HEK293 (cell line): ENCODE measurements around the gene WBP2NL.

Experiments used
- BCL11B ChIP-seq: fragments of 450-650 bp; formaldehyde crosslinking; IDR thresholded peaks from 2 replicates; pipeline ENCODE4 v1.5.1; 2016; ENCODE audit warnings: low read depth, missing biosample characterization, missing genetic modification characterization
- FEZF1 ChIP-seq: fragments of 450-650 bp; formaldehyde crosslinking; IDR thresholded peaks from 2 replicates; pipeline ENCODE4 v1.5.1; 2016; ENCODE audit warnings: missing biosample characterization, missing genetic modification characterization
- GLI2 ChIP-seq: fragments of 450-650 bp; formaldehyde crosslinking; IDR thresholded peaks from 2 replicates; pipeline ENCODE4; 2017; ENCODE audit warnings: missing biosample characterization, missing genetic modification characterization, low read depth, borderline replicate concordance
- GLIS2 ChIP-seq: fragments of 450-650 bp; formaldehyde crosslinking; IDR thresholded peaks from 2 replicates; pipeline ENCODE4 v1.5.1; 2016; ENCODE audit warnings: missing biosample characterization, missing genetic modification characterization
- KLF1 ChIP-seq: fragments of 450-650 bp; formaldehyde crosslinking; IDR thresholded peaks from 2 replicates; pipeline ENCODE4 v1.5.1; 2016; ENCODE audit warnings: missing biosample characterization, missing genetic modification characterization
- KLF7 ChIP-seq: fragments of 450-650 bp; formaldehyde crosslinking; IDR thresholded peaks from 2 replicates; pipeline ENCODE4 v1.5.1; 2016; ENCODE audit warnings: missing biosample characterization, missing genetic modification characterization, borderline replicate concordance
- KLF9 ChIP-seq: fragments of 450-650 bp; formaldehyde crosslinking; IDR thresholded peaks from 2 replicates; pipeline ENCODE4 v1.5.1; 2016; ENCODE audit warnings: missing biosample characterization, missing genetic modification characterization, low read depth
- SCRT2 ChIP-seq: fragments of 450-650 bp; formaldehyde crosslinking; IDR thresholded peaks from 2 replicates; pipeline ENCODE4 v1.5.1; 2016; ENCODE audit warnings: missing biosample characterization, missing genetic modification characterization
- SETDB1 ChIP-seq: IDR thresholded peaks from one replicate; pipeline ENCODE4 v1.6.1; 2017; ENCODE audit warnings: mild to moderate bottlenecking, low read length, moderate library complexity, mixed read lengths; ENCODE audit not compliant: insufficient read length
- WT1 ChIP-seq: fragments of 450-650 bp; formaldehyde crosslinking; IDR thresholded peaks from 2 replicates; pipeline ENCODE4 v1.5.1; 2016; ENCODE audit warnings: missing biosample characterization, missing genetic modification characterization
- ZBTB21 ChIP-seq: fragments of 450-650 bp; formaldehyde crosslinking; IDR thresholded peaks from 2 replicates; pipeline ENCODE4 v1.5.1; 2017; ENCODE audit warnings: missing biosample characterization, missing genetic modification characterization
- ZBTB8A ChIP-seq: fragments of 450-650 bp; formaldehyde crosslinking; IDR thresholded peaks from 2 replicates; pipeline ENCODE4 v1.5.1; 2016; ENCODE audit warnings: missing biosample characterization, missing genetic modification characterization
- ZIC2 ChIP-seq: fragments of 450-650 bp; formaldehyde crosslinking; IDR thresholded peaks from 2 replicates; pipeline ENCODE4 v1.5.1; 2016; ENCODE audit warnings: missing biosample characterization, missing genetic modification characterization
- ZNF114 ChIP-seq: fragments of 450-650 bp; formaldehyde crosslinking; IDR thresholded peaks from 2 replicates; pipeline ENCODE4 v1.5.0; 2017; ENCODE audit warnings: missing biosample characterization, missing genetic modification characterization
- ZNF132 ChIP-seq: fragments of 450-650 bp; formaldehyde crosslinking; IDR thresholded peaks from 2 replicates; pipeline ENCODE4 v1.5.1; 2017; ENCODE audit warnings: missing biosample characterization, missing genetic modification characterization, borderline replicate concordance
- ZNF175 ChIP-seq: fragments of 450-650 bp; formaldehyde crosslinking; IDR thresholded peaks from 2 replicates; pipeline ENCODE4 v1.5.1; 2016; ENCODE audit warnings: missing biosample characterization, missing genetic modification characterization
- ZNF19 ChIP-seq: fragments of 450-650 bp; formaldehyde crosslinking; IDR thresholded peaks from 2 replicates; pipeline ENCODE4; 2016; ENCODE audit warnings: missing biosample characterization, missing genetic modification characterization, low read depth
- ZNF2 ChIP-seq: fragments of 450-650 bp; formaldehyde crosslinking; IDR thresholded peaks from 2 replicates; pipeline ENCODE4 v1.5.1; 2016; ENCODE audit warnings: missing biosample characterization, missing genetic modification characterization
- ZNF223 ChIP-seq: fragments of 450-650 bp; formaldehyde crosslinking; IDR thresholded peaks from 2 replicates; pipeline ENCODE4 v1.5.1; 2016; ENCODE audit warnings: missing biosample characterization, missing genetic modification characterization
- ZNF394 ChIP-seq: fragments of 450-650 bp; formaldehyde crosslinking; IDR thresholded peaks from 2 replicates; pipeline ENCODE4 v1.5.1; 2016; ENCODE audit warnings: missing biosample characterization, missing genetic modification characterization, mild to moderate bottlenecking, moderate library complexity, borderline replicate concordance
- ZNF521 ChIP-seq: fragments of 450-650 bp; formaldehyde crosslinking; IDR thresholded peaks from 2 replicates; pipeline ENCODE4 v1.5.1; 2017; ENCODE audit warnings: missing biosample characterization, mild to moderate bottlenecking, missing genetic modification characterization
- ZNF549 ChIP-seq: fragments of 450-650 bp; IDR thresholded peaks from 2 replicates; pipeline ENCODE4 v1.5.1; 2018; ENCODE audit warnings: missing biosample characterization, missing genetic modification characterization, mild to moderate bottlenecking, inconsistent platforms, moderate library complexity
- ZNF600 ChIP-seq: fragments of 450-650 bp; formaldehyde crosslinking; IDR thresholded peaks from 2 replicates; pipeline ENCODE4 v1.5.1; 2016; ENCODE audit warnings: missing biosample characterization, missing genetic modification characterization
- ZNF777 ChIP-seq: fragments of 450-650 bp; formaldehyde crosslinking; IDR thresholded peaks from 2 replicates; pipeline ENCODE4 v1.5.1; 2017; ENCODE audit warnings: missing biosample characterization, missing genetic modification characterization, borderline replicate concordance
- ZNF791 ChIP-seq: fragments of 450-650 bp; formaldehyde crosslinking; IDR thresholded peaks from 2 replicates; pipeline ENCODE4 v1.5.1; 2016; ENCODE audit warnings: missing biosample characterization, missing genetic modification characterization
- ZSCAN30 ChIP-seq: fragments of 450-650 bp; IDR thresholded peaks from 2 replicates; pipeline ENCODE4 v1.5.1; 2018; ENCODE audit warnings: missing biosample characterization, mild to moderate bottlenecking, missing genetic modification characterization, moderate library complexity
- TF ChIP-seq, protein P1 (sequence below): fragments of 450-650 bp; formaldehyde crosslinking; IDR thresholded peaks from 2 replicates; pipeline ENCODE4 v1.5.1; 2016; ENCODE audit warnings: missing biosample characterization, missing genetic modification characterization, low read depth
- TF ChIP-seq, protein P2 (sequence below): fragments of 450-650 bp; formaldehyde crosslinking; IDR thresholded peaks from 2 replicates; pipeline ENCODE4 v1.5.1; 2016; ENCODE audit warnings: missing biosample characterization, missing genetic modification characterization
- TF ChIP-seq, protein P3 (sequence below): fragments of 450-650 bp; formaldehyde crosslinking; IDR thresholded peaks from 2 replicates; pipeline ENCODE4 v1.5.1; 2016; ENCODE audit warnings: missing biosample characterization, missing genetic modification characterization
- TF ChIP-seq, protein P4 (sequence below): fragments of 450-650 bp; formaldehyde crosslinking; IDR thresholded peaks from 2 replicates; pipeline ENCODE4 v1.5.1; 2017; ENCODE audit warnings: missing biosample characterization, mild to moderate bottlenecking, missing genetic modification characterization, moderate library complexity
- TF ChIP-seq, protein P5 (sequence below): fragments of 450-650 bp; formaldehyde crosslinking; IDR thresholded peaks from 2 replicates; pipeline ENCODE4 v1.5.1; 2016; ENCODE audit warnings: missing biosample characterization, missing genetic modification characterization

Gene WBP2NL

DNA sequence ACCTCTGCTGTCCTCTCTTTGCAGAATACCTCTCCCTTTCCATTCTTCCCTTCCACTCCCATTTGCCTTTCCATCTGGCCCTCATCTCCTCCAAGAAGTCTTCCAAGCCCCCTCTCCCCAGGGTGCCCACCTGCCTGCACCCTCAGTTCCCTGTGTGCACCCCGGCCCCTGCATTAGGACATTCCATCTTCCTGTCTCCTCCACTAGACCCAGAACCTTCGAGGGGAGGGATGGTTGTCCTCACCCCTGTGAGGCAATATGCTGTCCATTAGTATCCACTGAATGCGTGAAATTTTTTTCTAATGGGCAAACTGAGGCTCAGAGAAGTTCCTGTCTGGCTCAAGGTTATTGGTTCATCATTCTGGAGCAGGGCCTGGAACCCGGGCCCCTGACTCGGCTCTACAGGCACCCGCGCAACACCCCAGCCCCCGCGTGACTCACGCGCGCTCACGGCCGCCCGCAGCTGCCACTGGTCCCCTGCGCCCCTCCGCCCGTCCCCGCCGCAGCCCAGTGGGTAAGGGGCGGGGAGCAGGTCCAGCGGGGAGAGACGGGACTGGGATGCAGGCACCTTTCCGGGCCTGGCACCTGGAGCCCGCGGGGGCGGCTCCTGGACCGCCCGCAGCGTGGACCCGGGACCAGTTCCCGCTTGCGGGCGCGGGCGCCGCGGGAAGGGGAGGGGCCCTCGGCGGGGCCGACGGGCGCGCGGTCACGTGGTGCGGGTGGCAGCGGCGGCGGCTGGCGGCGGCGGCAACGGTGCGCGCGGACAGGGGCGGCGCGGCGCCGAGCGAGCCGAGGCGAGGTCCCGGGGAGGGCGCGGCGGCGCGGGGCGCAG, 22.3 kb upstream of the WBP2NL start (continued):
- TF ChIP-seq ZNF132 (tag by site-specific recombination) (no peak), ZNF114 (tag by site-specific recombination) (no peak), GLI2 (no peak), BCL11B (tag by site-specific recombination) (no peak), SETDB1 (no peak), SCRT2 (tag by site-specific recombination) (peak; percentile 79), ZSCAN30 (tag by site-specific recombination) (0 out of 2 replicates have a peak, but pooled peaks have one; percentile 61), FEZF1 (tag by site-specific recombination) (no peak), KLF9 (tag by site-specific recombination) (peak; percentile 56), KLF7 (0 out of 2 replicates have a peak, but pooled peaks have one; percentile 12), ZNF2 (tag by site-specific recombination) (no peak), KLF1 (tag by site-specific recombination) (0 out of 2 replicates have a peak, but pooled peaks have one; percentile 10), ZNF777 (tag by site-specific recombination) (0 out of 2 replicates have a peak, but pooled peaks have one; percentile 41), ZNF791 (tag by site-specific recombination) (no peak), ZNF394 (tag by site-specific recombination) (no peak), ZNF175 (tag by site-specific recombination) (no peak), ZNF600 (tag by site-specific recombination) (no peak), GLIS2 (peak; percentile 10), ZNF549 (no peak), ZNF521 (tag by site-specific recombination) (no peak), WT1 (tag by site-specific recombination) (no peak), ZNF19 (tag by site-specific recombination) (no peak), ZBTB21 (tag by site-specific recombination) (no peak), ZIC2 (tag by site-specific recombination) (peak; percentile 34; the same call in 1 of the 2 replicates), ZNF223 (tag by site-specific recombination) (no peak), ZBTB8A (tag by site-specific recombination) (peak; percentile 91)
- TF ChIP-seq, protein P1, sequence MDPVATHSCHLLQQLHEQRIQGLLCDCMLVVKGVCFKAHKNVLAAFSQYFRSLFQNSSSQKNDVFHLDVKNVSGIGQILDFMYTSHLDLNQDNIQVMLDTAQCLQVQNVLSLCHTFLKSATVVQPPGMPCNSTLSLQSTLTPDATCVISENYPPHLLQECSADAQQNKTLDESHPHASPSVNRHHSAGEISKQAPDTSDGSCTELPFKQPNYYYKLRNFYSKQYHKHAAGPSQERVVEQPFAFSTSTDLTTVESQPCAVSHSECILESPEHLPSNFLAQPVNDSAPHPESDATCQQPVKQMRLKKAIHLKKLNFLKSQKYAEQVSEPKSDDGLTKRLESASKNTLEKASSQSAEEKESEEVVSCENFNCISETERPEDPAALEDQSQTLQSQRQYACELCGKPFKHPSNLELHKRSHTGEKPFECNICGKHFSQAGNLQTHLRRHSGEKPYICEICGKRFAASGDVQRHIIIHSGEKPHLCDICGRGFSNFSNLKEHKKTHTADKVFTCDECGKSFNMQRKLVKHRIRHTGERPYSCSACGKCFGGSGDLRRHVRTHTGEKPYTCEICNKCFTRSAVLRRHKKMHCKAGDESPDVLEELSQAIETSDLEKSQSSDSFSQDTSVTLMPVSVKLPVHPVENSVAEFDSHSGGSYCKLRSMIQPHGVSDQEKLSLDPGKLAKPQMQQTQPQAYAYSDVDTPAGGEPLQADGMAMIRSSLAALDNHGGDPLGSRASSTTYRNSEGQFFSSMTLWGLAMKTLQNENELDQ (tag by site-specific recombination), result no peak
- TF ChIP-seq, protein P2, sequence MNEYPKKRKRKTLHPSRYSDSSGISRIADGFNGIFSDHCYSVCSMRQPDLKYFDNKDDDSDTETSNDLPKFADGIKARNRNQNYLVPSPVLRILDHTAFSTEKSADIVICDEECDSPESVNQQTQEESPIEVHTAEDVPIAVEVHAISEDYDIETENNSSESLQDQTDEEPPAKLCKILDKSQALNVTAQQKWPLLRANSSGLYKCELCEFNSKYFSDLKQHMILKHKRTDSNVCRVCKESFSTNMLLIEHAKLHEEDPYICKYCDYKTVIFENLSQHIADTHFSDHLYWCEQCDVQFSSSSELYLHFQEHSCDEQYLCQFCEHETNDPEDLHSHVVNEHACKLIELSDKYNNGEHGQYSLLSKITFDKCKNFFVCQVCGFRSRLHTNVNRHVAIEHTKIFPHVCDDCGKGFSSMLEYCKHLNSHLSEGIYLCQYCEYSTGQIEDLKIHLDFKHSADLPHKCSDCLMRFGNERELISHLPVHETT, result no peak
- TF ChIP-seq, protein P3, sequence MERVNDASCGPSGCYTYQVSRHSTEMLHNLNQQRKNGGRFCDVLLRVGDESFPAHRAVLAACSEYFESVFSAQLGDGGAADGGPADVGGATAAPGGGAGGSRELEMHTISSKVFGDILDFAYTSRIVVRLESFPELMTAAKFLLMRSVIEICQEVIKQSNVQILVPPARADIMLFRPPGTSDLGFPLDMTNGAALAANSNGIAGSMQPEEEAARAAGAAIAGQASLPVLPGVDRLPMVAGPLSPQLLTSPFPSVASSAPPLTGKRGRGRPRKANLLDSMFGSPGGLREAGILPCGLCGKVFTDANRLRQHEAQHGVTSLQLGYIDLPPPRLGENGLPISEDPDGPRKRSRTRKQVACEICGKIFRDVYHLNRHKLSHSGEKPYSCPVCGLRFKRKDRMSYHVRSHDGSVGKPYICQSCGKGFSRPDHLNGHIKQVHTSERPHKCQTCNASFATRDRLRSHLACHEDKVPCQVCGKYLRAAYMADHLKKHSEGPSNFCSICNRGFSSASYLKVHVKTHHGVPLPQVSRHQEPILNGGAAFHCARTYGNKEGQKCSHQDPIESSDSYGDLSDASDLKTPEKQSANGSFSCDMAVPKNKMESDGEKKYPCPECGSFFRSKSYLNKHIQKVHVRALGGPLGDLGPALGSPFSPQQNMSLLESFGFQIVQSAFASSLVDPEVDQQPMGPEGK (tag by site-specific recombination), result peak; percentile 90
- TF ChIP-seq, protein P4, sequence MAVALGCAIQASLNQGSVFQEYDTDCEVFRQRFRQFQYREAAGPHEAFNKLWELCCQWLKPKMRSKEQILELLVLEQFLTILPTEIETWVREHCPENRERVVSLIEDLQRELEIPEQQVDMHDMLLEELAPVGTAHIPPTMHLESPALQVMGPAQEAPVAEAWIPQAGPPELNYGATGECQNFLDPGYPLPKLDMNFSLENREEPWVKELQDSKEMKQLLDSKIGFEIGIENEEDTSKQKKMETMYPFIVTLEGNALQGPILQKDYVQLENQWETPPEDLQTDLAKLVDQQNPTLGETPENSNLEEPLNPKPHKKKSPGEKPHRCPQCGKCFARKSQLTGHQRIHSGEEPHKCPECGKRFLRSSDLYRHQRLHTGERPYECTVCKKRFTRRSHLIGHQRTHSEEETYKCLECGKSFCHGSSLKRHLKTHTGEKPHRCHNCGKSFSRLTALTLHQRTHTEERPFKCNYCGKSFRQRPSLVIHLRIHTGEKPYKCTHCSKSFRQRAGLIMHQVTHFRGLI (tag by site-specific recombination), result peak; percentile 31; the same call in 1 of the 2 replicates
- TF ChIP-seq, protein P5, sequence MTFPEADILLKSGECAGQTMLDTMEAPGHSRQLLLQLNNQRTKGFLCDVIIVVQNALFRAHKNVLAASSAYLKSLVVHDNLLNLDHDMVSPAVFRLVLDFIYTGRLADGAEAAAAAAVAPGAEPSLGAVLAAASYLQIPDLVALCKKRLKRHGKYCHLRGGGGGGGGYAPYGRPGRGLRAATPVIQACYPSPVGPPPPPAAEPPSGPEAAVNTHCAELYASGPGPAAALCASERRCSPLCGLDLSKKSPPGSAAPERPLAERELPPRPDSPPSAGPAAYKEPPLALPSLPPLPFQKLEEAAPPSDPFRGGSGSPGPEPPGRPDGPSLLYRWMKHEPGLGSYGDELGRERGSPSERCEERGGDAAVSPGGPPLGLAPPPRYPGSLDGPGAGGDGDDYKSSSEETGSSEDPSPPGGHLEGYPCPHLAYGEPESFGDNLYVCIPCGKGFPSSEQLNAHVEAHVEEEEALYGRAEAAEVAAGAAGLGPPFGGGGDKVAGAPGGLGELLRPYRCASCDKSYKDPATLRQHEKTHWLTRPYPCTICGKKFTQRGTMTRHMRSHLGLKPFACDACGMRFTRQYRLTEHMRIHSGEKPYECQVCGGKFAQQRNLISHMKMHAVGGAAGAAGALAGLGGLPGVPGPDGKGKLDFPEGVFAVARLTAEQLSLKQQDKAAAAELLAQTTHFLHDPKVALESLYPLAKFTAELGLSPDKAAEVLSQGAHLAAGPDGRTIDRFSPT (tag by site-specific recombination), result 0 out of 2 replicates have a peak, but pooled peaks have one; percentile 33
